SK-N-SH (cell line): Measurements from ENCODE around the gene ARHGEF19. TPM values are rescaled to one million over a fixed set of nuclear protein-coding genes. Genes with fewer than 3 reads are reported as not detected.

ENCODE experiments used
- CTCF ChIA-PET: fragments of 300-600, 350-600 bp; formaldehyde crosslinking; extraction: SDS; loops from one replicate; lab custom pipeline; 2021; lab: Yijun Ruan, JAX
- POLR2A ChIA-PET: fragments of 350-600 bp; sonication (Branson Sonifier 250); formaldehyde crosslinking; extraction: SDS; loops from one replicate; lab custom pipeline; 2020; ENCODE audit warnings: antibody characterized with exemption, inconsistent platforms; lab: Yijun Ruan, JAX
- DNase-seq: peaks from one replicate; pipeline ENCODE4 v3.0.0; 2012
- H2AFZ ChIP-seq: fragments of 200-600 bp; sonication (generic); 2 replicates; pipeline ENCODE4 v1.8.1; 2016; ENCODE audit warnings: antibody characterized with exemption, mild to moderate bottlenecking, low read depth
- H3F3A ChIP-seq: fragments of 200-600 bp; sonication (generic); replicated peaks from 2 replicates; pipeline ENCODE3; 2016; ENCODE audit warnings: antibody characterized with exemption, mild to moderate bottlenecking; ENCODE audit not compliant: insufficient read depth
- H3K27ac ChIP-seq, 2 experiments: fragments of 200-500 bp in 1 of 2; fragments of 200-600 bp in 1 of 2; sonication (Bioruptor generic) in 1 of 2; sonication (generic), shearing (Covaris generic) in 1 of 2; 2 replicates each; pipeline versions ENCODE4 v1.5.1 to v1.6.1; 2014 to 2016; ENCODE audit warnings: low read depth in 2 of 2, inconsistent platforms in 1 of 2, low read length in 1 of 2, mild to moderate bottlenecking in 1 of 2, mixed read lengths in 1 of 2
- H3K27me3 ChIP-seq: fragments of 200-600 bp; sonication (generic), shearing (Covaris generic); 2 replicates; pipeline ENCODE4 v1.6.1; 2016; ENCODE audit warnings: mixed run types; ENCODE audit not compliant: insufficient read depth
- H3K36me3 ChIP-seq, 2 experiments: fragments of 200-500 bp in 1 of 2; fragments of 200-600 bp in 1 of 2; sonication (Bioruptor generic) in 1 of 2; sonication (generic) in 1 of 2; replicated peaks in 1 of 2; 2 replicates each; pipeline versions ENCODE3 to v1.5.1; 2014 to 2016; ENCODE audit warnings: low read length in 1 of 2, mild to moderate bottlenecking in 1 of 2; ENCODE audit not compliant: insufficient read depth in 2 of 2, control insufficient read depth in 1 of 2
- H3K4me1 ChIP-seq, 2 experiments: fragments of 200-500 bp in 1 of 2; fragments of 200-600 bp in 1 of 2; sonication (Bioruptor generic) in 1 of 2; sonication (generic), shearing (Covaris generic) in 1 of 2; 2 replicates each; pipeline versions ENCODE4 v1.5.1 to v1.6.1; 2014 to 2016; ENCODE audit warnings: low read depth in 1 of 2, low read length in 1 of 2, mixed run types in 1 of 2; ENCODE audit not compliant: insufficient read depth in 2 of 2, control insufficient read depth in 1 of 2
- H3K4me2 ChIP-seq: fragments of 200-600 bp; sonication (generic), shearing (Covaris generic); 2 replicates; pipeline ENCODE4 v1.6.1; 2017; ENCODE audit warnings: mixed run types
- H3K4me3 ChIP-seq, 2 experiments: fragments of 200-500 bp in 1 of 2; fragments of 200-600 bp in 1 of 2; sonication (Bioruptor generic) in 1 of 2; sonication (generic), shearing (Covaris generic) in 1 of 2; 2 replicates each; pipeline versions ENCODE4 v1.5.1 to v1.8.1; 2014 to 2016; ENCODE audit warnings: low read depth in 2 of 2, inconsistent platforms in 1 of 2, low read length in 1 of 2, mild to moderate bottlenecking in 1 of 2, mixed read lengths in 1 of 2, moderate library complexity in 1 of 2
- H3K79me2 ChIP-seq: fragments of 200-600 bp; sonication (generic); 2 replicates; pipeline ENCODE4 v1.8.1; 2017; ENCODE audit warnings: mild to moderate bottlenecking; ENCODE audit not compliant: insufficient read depth
- H3K9ac ChIP-seq: fragments of 200-600 bp; sonication (generic); 2 replicates; pipeline ENCODE4 v1.6.1; 2017; ENCODE audit warnings: mixed run types
- H3K9me2 ChIP-seq: fragments of 200-600 bp; sonication (generic); 2 replicates; pipeline ENCODE4 v1.6.1; 2017; ENCODE audit warnings: mixed run types
- H3K9me3 ChIP-seq: fragments of 200-600 bp; sonication (generic); 2 replicates; pipeline ENCODE4 v1.6.1; 2017; ENCODE audit warnings: mixed run types, mild to moderate bottlenecking, moderate library complexity
- H4K20me1 ChIP-seq: fragments of 200-600 bp; sonication (generic); 2 replicates; pipeline ENCODE4 v1.6.1; 2017; ENCODE audit warnings: mild to moderate bottlenecking, mixed run types; ENCODE audit not compliant: insufficient read depth
- CHD2 ChIP-seq: fragments of 150-350 bp; IDR thresholded peaks from 2 replicates; pipeline ENCODE4 v1.6.1; 2018; ENCODE audit warnings: low read length; ENCODE audit not compliant: partially characterized antibody
- ELF1 ChIP-seq: IDR thresholded peaks from 2 replicates; pipeline ENCODE4 v1.4.0; 2012
- EP300 ChIP-seq, 2 experiments: IDR thresholded peaks; 2 replicates each; pipeline versions ENCODE4 v1.4.0 to v1.6.1; 2012; ENCODE audit warnings: borderline replicate concordance in 1 of 2, low read depth in 1 of 2, low read length in 1 of 2
- EZH2phosphoT487 ChIP-seq: fragments of 200-600 bp; sonication (generic); IDR thresholded peaks from 2 replicates; pipeline ENCODE4 v1.6.1; 2017; ENCODE audit warnings: low read depth, mixed run types, mild to moderate bottlenecking, antibody characterized with exemption, moderate library complexity, borderline replicate concordance
- FOSL2 ChIP-seq: IDR thresholded peaks from 2 replicates; pipeline ENCODE4 v1.4.0; 2012; ENCODE audit warnings: low read depth, mild to moderate bottlenecking, moderate library complexity, borderline replicate concordance
- FOXJ3 ChIP-seq: sonication (generic); formaldehyde crosslinking; IDR thresholded peaks from 2 replicates; pipeline ENCODE4 v1.5.1; 2020; ENCODE audit warnings: mild to moderate bottlenecking, missing genetic modification reagents
- FOXM1 ChIP-seq: IDR thresholded peaks from 2 replicates; pipeline ENCODE4 v1.4.0; 2012; ENCODE audit warnings: low read depth, mild to moderate bottlenecking
- GABPA ChIP-seq: IDR thresholded peaks from 2 replicates; pipeline ENCODE4 v1.4.0; 2012; ENCODE audit warnings: low read depth, mild to moderate bottlenecking
- JUND ChIP-seq: IDR thresholded peaks from 2 replicates; pipeline ENCODE4 v1.4.0; 2012
- MEF2A ChIP-seq: IDR thresholded peaks from 2 replicates; pipeline ENCODE4 v1.4.0; 2012; ENCODE audit warnings: low read depth, borderline replicate concordance
- NFIC ChIP-seq: IDR thresholded peaks from 2 replicates; pipeline ENCODE4 v1.4.0; 2012; ENCODE audit warnings: borderline replicate concordance
- NRF1 ChIP-seq: IDR thresholded peaks from 2 replicates; pipeline ENCODE4 v1.6.1; 2012; ENCODE audit warnings: low read depth, mild to moderate bottlenecking, low read length
- POLR2AphosphoS5 ChIP-seq: IDR thresholded peaks from 2 replicates; pipeline ENCODE4 v1.6.1; 2012; ENCODE audit warnings: low read depth, low read length
- RAD21 ChIP-seq: IDR thresholded peaks from 2 replicates; pipeline ENCODE4 v1.6.1; 2012; ENCODE audit warnings: mild to moderate bottlenecking, low read length
- RXRA ChIP-seq: IDR thresholded peaks from 2 replicates; pipeline ENCODE4 v1.4.0; 2012; ENCODE audit warnings: low read depth, mild to moderate bottlenecking, borderline replicate concordance
- SIN3A ChIP-seq: IDR thresholded peaks from 2 replicates; pipeline ENCODE4 v1.6.1; 2012; ENCODE audit warnings: low read depth, mild to moderate bottlenecking, low read length, moderate library complexity, borderline replicate concordance
- SMC3 ChIP-seq: IDR thresholded peaks from 2 replicates; pipeline ENCODE4 v1.6.1; 2012; ENCODE audit warnings: low read depth, low read length, improper control_type of control experiment
- TAF1 ChIP-seq: IDR thresholded peaks from 2 replicates; pipeline ENCODE4 v1.6.1; 2012; ENCODE audit warnings: low read depth, mild to moderate bottlenecking, low read length, moderate library complexity, borderline replicate concordance
- TCF12 ChIP-seq: IDR thresholded peaks from 2 replicates; pipeline ENCODE4 v1.4.0; 2012
- WGBS: methylation state at CpG from one replicate; pipeline ENCODE4 v1.1.6; 2017; ENCODE audit warnings: low lambda C conversion rate; 5-methylcytosine and 5-hydroxymethylcytosine counted together
- polyA plus RNA-seq, 3 experiments: library from polyadenylated mRNA; depleted of rRNA; stranded (reverse); fragments of >200 nt; gene quantifications; 2 replicates each; pipeline ENCODE4 v1.2.3, GENCODE V29; 2012
- TF ChIP-seq, protein P1 (sequence below): IDR thresholded peaks from 2 replicates; pipeline ENCODE4 v1.4.0; 2012; ENCODE audit warnings: low read depth, borderline replicate concordance
- TF ChIP-seq, protein P2 (sequence below): fragments of 150-350 bp; IDR thresholded peaks from 2 replicates; pipeline ENCODE4 v1.6.1; 2017; ENCODE audit warnings: antibody characterized with exemption, low read length, low read depth, borderline replicate concordance
- TF ChIP-seq, protein P3 (sequence below): IDR thresholded peaks from 2 replicates; pipeline ENCODE4 v1.4.0; 2012; ENCODE audit warnings: low read depth

ARHGEF19 gene
- polyA plus RNA-seq, 1 of the 3 experiments (the other 2 are of a cell fraction) = 11.5 TPM

DNA sequence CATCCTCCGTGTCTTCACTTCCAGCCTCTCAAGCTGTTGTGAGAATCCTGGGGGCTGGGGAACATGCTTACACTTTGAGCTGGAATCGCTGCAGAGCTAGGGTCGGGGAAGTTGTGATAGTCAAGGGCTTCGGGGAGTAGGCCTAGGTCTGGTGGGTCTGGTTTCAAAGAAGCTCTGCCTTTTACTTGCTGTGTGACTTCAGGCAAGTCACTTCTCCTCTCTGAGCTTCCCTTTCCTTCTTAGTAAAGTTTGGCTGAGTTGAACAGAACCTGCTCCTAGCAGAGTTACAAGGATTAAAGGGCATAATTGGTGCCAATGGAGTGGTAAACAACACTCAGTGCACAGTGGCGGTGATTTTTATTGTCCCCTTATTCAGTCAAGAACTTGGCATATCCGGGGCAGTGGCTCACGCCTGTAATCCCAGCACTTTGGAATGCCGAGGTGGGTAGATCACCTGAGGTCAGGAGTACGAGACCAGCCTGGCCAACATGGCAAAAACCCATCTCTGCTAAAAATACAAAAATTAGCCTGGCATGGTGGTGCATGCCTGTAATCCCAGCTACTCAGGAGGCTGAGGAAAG lies 25.7 kb downstream of the ARHGEF19 start:
- peaks cover under 1 to 20% of the 10 kb centered on the region in 2 experiments; a peak in 2 of 4 replicates for H3K4me1 ChIP-seq
- H3K9ac ChIP-seq = no peak overlapping the region
- peaks cover 11% of the 10 kb centered on the region for H3F3A ChIP-seq
- no peak overlapping the region for H3K4me2 ChIP-seq
- WGBS = 93% methylated on average over 8 of the region's 9 CpGs
- H4K20me1 ChIP-seq = no peaks in the 10 kb centered on the region
- no peak for DNase-seq
- CTCF ChIA-PET = interaction anchor here (0.7 to 15.3 kb wide), 19 partner anchors 9 to 177 kb away, joined by 3 to 513 read pairs (median 3); partner anchors contain the start of gene FAM131C
- no peak overlapping the region for H3K27ac ChIP-seq
- no peaks in the 10 kb centered on the region for H3K79me2 ChIP-seq
- TF ChIP-seq MEF2A = no peak
- no peak for TF ChIP-seq FOXM1
- TF ChIP-seq, protein P1, sequence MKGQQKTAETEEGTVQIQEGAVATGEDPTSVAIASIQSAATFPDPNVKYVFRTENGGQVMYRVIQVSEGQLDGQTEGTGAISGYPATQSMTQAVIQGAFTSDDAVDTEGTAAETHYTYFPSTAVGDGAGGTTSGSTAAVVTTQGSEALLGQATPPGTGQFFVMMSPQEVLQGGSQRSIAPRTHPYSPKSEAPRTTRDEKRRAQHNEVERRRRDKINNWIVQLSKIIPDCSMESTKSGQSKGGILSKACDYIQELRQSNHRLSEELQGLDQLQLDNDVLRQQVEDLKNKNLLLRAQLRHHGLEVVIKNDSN = no peak
- TF ChIP-seq NFIC = no peak
- no peak for TF ChIP-seq FOSL2
- TF ChIP-seq NRF1 = no peak
- no peak for TF ChIP-seq FOXJ3 (CRISPR knock-in tag)
- no peak for TF ChIP-seq JUND
- TF ChIP-seq GABPA = no peak
- TF ChIP-seq TAF1 = no peak
- TF ChIP-seq TCF12 = no peak
- no peak for TF ChIP-seq EP300 (IDR thresholded peaks at IDR 0.05; ENCODE audit: borderline replicate concordance in 1 of 2, low read depth in 1 of 2, low read length in 1 of 2)
- no peak for TF ChIP-seq ELF1
- TF ChIP-seq RAD21 = no peak
- TF ChIP-seq RXRA = no peak
- no peak for TF ChIP-seq POLR2AphosphoS5
- no peak for TF ChIP-seq SMC3
- no peaks in the 10 kb centered on the region for H3K9me2 ChIP-seq
- H3K27me3 ChIP-seq = no peaks in the 10 kb centered on the region
- H3K4me3 ChIP-seq = no peak overlapping the region
- H2AFZ ChIP-seq = no peak overlapping the region
- H3K9me3 ChIP-seq = no peaks in the 10 kb centered on the region
- POLR2A ChIA-PET = interaction anchor here (0.9 kb wide), 1 partner anchor 104 kb away, joined by 3 read pairs; no protein-coding TSS in a partner anchor
- H3K36me3 ChIP-seq = no peaks in the 10 kb centered on the region

DNA sequence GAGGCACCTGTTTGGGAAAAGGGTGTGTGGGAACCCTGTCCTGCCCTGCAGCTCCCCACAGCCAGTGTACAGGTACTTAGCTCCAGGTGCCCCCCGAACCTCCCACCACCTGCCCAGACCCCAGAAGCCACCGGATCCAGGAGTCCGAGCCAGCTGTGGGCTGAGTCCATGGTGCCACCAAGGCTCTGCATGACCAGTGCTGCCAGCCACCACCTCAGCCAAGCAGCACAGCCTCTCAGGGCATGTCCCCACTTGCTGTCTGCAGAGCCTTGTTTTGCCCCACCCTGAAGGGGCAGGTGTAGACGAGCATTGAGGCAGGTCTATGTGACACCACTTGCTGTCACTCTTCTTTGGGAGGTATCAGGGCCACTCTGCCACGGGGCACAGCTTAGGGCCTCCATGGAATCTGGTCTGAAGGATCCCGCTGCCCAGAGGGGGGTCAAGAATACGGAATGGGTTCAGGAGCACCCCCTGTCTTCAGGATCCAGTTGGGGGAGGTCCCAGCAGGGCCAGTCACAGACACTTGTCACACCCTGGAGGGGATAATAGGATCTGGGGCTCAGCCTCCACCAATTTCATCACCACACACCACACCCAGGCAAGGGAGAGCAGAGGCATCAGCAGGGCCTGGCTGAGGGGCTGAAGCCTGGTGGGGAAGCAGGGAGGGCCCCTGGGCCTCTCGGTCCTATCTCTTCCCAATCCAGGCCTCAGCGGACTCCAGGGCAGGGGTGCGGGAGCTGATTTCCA lies 27.7 kb downstream of the ARHGEF19 start:
- Histone ChIP-seq H3K27ac (no peak overlapping the region), H3K79me2 (no peaks in the 10 kb centered on the region), H3K27me3 (no peaks in the 10 kb centered on the region), H3K4me1 (peaks cover 5 to 15% of the 10 kb centered on the region in 2 experiments; a peak in 3 of 4 replicates), H3K4me2 (no peak overlapping the region), H3K4me3 (no peak overlapping the region), H3K9me3 (no peaks in the 10 kb centered on the region), H3K9ac (no peak overlapping the region), H3K9me2 (no peaks in the 10 kb centered on the region), H3K36me3 (no peaks in the 10 kb centered on the region)
- 92% methylated on average over 3 of the region's 10 CpGs for WGBS
- POLR2A ChIA-PET = no interaction called here
- no peak for DNase-seq
- TF ChIP-seq MEF2A (no peak), POLR2AphosphoS5 (no peak), EZH2phosphoT487 (no peak), EP300 (IDR thresholded peaks at IDR 0.05; ENCODE audit: borderline replicate concordance in 1 of 2, low read depth in 1 of 2, low read length in 1 of 2) (no peak), NRF1 (no peak), ELF1 (no peak), RXRA (no peak), SIN3A (no peak), CHD2 (no peak), FOXJ3 (CRISPR knock-in tag) (no peak)
- TF ChIP-seq, protein P2, sequence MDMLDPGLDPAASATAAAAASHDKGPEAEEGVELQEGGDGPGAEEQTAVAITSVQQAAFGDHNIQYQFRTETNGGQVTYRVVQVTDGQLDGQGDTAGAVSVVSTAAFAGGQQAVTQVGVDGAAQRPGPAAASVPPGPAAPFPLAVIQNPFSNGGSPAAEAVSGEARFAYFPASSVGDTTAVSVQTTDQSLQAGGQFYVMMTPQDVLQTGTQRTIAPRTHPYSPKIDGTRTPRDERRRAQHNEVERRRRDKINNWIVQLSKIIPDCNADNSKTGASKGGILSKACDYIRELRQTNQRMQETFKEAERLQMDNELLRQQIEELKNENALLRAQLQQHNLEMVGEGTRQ = no peak
- TF ChIP-seq, protein P3, sequence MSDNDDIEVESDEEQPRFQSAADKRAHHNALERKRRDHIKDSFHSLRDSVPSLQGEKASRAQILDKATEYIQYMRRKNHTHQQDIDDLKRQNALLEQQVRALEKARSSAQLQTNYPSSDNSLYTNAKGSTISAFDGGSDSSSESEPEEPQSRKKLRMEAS = no peak
- TF ChIP-seq, all 33 proteins: peak for 0
- Histone ChIP-seq H4K20me1 (no peaks in the 10 kb centered on the region), H2AFZ (no peak overlapping the region), H3F3A (peaks cover 11% of the 10 kb centered on the region)
- CTCF ChIA-PET = interaction anchor here (1.1 to 15.3 kb wide), 5 partner anchors 9 to 393 kb away, joined by 3 to 513 read pairs (median 5); partner anchors contain the start of gene FAM131C
